ENCODE results near the gene RRAD.

DNA sequence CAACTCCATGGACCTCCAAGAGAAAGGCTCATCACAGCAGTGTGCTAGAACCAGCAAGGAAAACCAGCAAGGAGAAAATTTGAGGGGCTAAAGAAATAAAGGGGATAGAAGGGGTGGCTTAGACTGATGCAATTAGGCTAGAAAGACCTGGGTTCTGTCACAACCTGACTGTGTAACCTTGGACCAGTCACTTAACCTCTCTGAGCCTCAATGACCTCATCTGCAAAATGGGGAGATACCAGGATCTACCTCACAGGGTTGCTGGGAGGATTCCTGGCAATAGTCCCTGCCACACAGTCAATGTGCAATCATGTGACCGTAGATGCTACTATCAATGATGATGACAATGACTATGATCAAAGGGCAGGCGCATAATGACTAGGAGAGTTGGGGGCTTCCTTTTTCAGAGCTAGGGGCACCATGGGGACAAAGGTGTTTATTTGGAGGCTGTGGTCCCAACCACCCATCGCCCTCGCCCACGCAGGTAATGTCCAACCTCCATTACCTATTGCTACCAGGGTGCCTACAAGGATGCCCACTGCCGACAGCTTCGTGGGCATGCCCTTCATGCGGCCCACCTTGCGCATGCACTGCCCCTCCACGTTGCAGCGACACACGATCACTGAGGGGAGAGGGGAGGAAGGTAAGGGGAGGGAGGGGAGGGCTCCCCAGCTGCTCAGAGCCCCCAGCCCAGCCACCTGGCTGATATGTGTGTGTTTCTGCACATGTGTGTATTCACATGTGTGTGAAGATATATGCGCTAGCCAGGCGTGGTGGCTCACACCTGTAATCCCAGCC, 16.4 kb downstream of the RRAD start:
- TF ChIP-seq, protein P1, sequence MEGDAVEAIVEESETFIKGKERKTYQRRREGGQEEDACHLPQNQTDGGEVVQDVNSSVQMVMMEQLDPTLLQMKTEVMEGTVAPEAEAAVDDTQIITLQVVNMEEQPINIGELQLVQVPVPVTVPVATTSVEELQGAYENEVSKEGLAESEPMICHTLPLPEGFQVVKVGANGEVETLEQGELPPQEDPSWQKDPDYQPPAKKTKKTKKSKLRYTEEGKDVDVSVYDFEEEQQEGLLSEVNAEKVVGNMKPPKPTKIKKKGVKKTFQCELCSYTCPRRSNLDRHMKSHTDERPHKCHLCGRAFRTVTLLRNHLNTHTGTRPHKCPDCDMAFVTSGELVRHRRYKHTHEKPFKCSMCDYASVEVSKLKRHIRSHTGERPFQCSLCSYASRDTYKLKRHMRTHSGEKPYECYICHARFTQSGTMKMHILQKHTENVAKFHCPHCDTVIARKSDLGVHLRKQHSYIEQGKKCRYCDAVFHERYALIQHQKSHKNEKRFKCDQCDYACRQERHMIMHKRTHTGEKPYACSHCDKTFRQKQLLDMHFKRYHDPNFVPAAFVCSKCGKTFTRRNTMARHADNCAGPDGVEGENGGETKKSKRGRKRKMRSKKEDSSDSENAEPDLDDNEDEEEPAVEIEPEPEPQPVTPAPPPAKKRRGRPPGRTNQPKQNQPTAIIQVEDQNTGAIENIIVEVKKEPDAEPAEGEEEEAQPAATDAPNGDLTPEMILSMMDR (IDR thresholded peaks at IDR 0.05; ENCODE audit: borderline replicate concordance, extremely low read depth, low read length, poor library complexity, severe bottlenecking), result no peak
- no peak for TF ChIP-seq EZH2 (IDR thresholded peaks at IDR 0.05; ENCODE audit: borderline replicate concordance, low read depth, low read length, severe bottlenecking)
